ENCODE results near the gene HHIP. TPM values are rescaled to one million over a fixed set of nuclear protein-coding genes. Genes with fewer than 3 reads are reported as not detected.
"Not testable (repeated sequence)": the region's sequence is repeated elsewhere in the genome, so short reads cannot be mapped to it uniquely, and the experiment has no call there.

Gene HHIP
- total RNA-seq, 1 donor from 2014 or later = 38.3 TPM

DNA sequence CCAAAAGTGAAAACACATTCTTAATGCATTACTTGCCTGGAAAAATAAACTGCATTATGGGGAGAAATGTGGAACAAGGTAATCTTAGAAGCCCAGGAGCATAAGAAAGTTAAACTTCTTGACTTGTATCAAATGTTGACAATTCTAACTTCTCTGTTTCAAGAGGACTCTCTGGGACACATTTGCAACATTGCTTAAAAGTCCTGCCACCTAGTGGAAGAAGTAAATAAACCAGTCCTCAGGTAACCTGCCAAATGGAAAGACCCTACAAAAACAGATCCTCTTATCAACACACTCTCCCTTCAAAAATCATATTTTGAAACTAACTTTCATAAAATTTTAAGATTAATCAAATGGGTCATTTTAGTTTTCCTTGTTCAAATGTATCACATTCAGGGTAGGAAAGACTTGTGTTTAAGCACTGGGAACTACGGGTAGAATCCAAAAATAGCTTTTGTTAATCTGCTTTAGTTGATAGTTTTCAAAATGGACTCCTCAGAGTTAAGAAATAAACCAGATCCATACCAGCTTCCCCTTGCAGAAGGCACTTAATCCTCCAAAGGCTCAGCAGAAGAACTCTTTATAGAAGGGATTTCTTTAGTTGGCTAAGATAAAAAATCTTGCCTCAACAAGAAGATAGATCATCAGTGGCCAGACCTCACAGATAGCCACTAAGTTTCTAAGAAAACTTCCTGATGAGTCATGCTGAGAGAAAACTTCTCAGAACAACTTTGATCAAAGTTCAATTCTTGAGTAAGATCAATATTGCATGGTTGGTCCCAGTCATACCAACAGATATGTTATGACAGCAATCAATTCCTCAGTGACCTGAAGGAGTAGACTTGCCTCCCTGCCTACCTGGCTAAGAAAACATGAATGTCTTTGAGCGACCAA is 141.7 kb downstream of the HHIP start:
- H3K36me3 Mint-ChIP-seq (ENCODE audit: low read depth) = no peaks in the 10 kb centered on the region
- no peaks in the 10 kb centered on the region for H3K9me3 Mint-ChIP-seq (ENCODE audit: low read depth)
- peaks cover 15% of the 10 kb centered on the region for H3K4me1 Mint-ChIP-seq (ENCODE audit: low read depth)
- no peak for DNase-seq (ENCODE audit: low spot score)
- H3K4me3 Mint-ChIP-seq (ENCODE audit: unreplicated experiment) = no peak overlapping the region
- no peaks in the 10 kb centered on the region for H3K27me3 Mint-ChIP-seq (ENCODE audit: low read depth)
- TF ChIP-seq, protein P1, sequence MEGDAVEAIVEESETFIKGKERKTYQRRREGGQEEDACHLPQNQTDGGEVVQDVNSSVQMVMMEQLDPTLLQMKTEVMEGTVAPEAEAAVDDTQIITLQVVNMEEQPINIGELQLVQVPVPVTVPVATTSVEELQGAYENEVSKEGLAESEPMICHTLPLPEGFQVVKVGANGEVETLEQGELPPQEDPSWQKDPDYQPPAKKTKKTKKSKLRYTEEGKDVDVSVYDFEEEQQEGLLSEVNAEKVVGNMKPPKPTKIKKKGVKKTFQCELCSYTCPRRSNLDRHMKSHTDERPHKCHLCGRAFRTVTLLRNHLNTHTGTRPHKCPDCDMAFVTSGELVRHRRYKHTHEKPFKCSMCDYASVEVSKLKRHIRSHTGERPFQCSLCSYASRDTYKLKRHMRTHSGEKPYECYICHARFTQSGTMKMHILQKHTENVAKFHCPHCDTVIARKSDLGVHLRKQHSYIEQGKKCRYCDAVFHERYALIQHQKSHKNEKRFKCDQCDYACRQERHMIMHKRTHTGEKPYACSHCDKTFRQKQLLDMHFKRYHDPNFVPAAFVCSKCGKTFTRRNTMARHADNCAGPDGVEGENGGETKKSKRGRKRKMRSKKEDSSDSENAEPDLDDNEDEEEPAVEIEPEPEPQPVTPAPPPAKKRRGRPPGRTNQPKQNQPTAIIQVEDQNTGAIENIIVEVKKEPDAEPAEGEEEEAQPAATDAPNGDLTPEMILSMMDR (IDR thresholded peaks at IDR 0.05) = peak; percentile 89
- H3K27ac Mint-ChIP-seq (ENCODE audit: unreplicated experiment) = no peak overlapping the region

DNA sequence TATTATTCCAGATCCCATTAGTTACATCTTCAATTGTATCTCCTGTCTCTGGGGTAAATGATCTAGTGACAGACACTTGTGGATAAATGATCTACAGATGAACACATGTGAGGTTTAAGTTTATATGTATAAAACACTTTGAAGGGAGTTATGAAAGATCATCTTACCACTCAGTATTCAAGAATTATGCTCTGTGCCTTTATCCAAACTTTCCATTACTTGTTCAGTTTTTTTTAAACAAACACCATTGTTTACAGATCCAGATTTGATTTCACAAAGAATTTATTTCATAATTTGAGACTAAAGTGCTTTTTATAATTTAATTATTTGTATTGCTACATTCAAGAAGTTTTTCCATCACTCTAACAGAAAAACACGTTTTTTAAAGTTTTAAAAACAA is 142.5 kb downstream of the HHIP start:
- H3K9me3 Mint-ChIP-seq (ENCODE audit: low read depth) = no peaks in the 10 kb centered on the region
- H3K36me3 Mint-ChIP-seq (ENCODE audit: low read depth) = no peaks in the 10 kb centered on the region
- no peak for DNase-seq (ENCODE audit: low spot score)
- H3K27me3 Mint-ChIP-seq (ENCODE audit: low read depth) = no peaks in the 10 kb centered on the region
- peaks cover 15% of the 10 kb centered on the region for H3K4me1 Mint-ChIP-seq (ENCODE audit: low read depth)
- no peak overlapping the region for H3K4me3 Mint-ChIP-seq (ENCODE audit: unreplicated experiment)
- no peak overlapping the region for H3K27ac Mint-ChIP-seq (ENCODE audit: unreplicated experiment)
- TF ChIP-seq, protein P1 (IDR thresholded peaks at IDR 0.05) = no peak

DNA sequence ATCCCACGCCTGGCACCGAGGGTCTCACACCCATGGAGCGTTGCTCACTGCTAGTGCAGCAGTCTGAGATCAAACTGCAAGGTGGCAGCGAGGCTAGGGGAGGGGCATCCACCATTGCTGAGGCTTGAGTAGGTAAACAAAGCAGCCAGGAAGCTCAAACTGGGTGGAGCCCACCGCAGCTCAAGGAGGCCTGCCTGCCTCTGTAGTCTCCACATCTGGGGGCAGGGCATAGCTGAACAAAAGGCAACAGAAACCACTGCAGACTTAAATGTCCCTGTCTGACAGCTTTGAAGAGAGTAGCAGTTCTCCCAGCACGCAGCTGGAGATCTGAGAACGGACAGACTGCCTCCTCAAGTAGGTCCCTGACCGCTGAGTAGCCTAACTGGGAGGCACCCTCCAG is 146.0 kb downstream of the HHIP start:
- not testable (repeated sequence) for H3K27ac Mint-ChIP-seq (ENCODE audit: unreplicated experiment); DNase-seq (ENCODE audit: low spot score); H3K4me3 Mint-ChIP-seq (ENCODE audit: unreplicated experiment); H3K36me3 Mint-ChIP-seq (ENCODE audit: low read depth); H3K4me1 Mint-ChIP-seq (ENCODE audit: low read depth); H3K27me3 Mint-ChIP-seq (ENCODE audit: low read depth)
- peaks cover 10% of the 10 kb centered on the region for H3K9me3 Mint-ChIP-seq (ENCODE audit: low read depth)
